ENCODE data around the gene COX4I2. TPM values are rescaled to one million over a fixed set of nuclear protein-coding genes. Genes with fewer than 3 reads are reported as not detected.
A peak's percentile ranks its signal among the peaks of the same experiment; 100 is the strongest.
"Not testable (repeated sequence)": the region's sequence is repeated elsewhere in the genome, so short reads cannot be mapped to it uniquely, and the experiment has no call there.

The COX4I2 gene
- total and polyA plus RNA-seq, 2 donors (not counting 3 experiments of a cell fraction or from before 2014, with no cell fraction given) = not detected

DNA sequence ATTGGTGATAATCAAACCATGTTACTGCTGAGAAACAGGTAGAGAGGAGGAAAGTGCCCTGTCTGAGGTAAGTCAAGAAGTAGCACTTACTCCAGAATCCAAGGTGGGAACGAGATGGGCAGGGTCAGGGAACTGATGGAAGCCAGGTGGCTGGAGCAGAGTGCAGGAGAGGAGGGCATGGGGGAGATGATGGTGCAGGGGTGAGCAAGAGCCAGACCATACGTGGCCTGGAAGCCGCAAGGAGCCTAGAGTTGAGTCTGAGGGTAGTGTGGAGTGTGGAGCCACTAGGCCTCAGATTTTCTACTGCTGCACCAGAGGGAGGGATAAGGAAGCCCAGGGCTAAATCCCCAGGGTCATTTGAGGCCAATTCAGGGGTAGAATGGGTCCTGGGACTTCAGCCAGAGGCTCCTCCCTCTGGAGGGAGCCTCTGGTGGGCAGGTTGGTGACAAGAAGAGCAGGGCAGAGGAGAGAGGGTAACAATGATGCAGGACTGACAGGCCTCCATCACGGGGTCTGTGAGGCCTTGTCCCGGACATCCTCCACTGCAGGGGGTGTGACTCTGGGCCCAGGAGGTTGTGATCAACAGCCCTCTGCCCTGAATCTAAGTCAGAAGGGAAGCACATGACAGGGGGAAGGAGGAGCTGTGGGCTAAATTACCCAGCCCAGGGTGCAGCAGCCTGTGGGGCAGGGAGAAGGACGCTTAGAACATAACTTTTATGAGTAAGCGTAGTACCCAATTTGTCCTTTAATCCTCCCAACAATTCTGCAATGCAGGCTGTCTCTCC is 28.7 kb downstream of the COX4I2 start:
- no peak overlapping the region for H3K27ac ChIP-seq (ENCODE audit: insufficient read depth, low read depth, low read length)
- no peaks in the 10 kb centered on the region for H3K9me1 ChIP-seq (replicated peaks; ENCODE audit: control insufficient read depth, extremely low read depth, insufficient read depth, low read length)
- H2AFZ ChIP-seq (ENCODE audit: low read depth, low read length) = no peak overlapping the region
- H3K79me2 ChIP-seq (ENCODE audit: control insufficient read depth, insufficient read depth, low read length) = peaks cover 37% of the 10 kb centered on the region
- BruUV-seq (replicated peaks) = no TSS peak
- dilution Hi-C loops (cut with MboI; ENCODE audit: extremely low pct_ligation_motif_present, low sequenced_read_pairs) = no loop called here
- peak; percentile 31 for TF ChIP-seq POLR2AphosphoS5 (IDR thresholded peaks at IDR 0.05; ENCODE audit: insufficient read depth, low read depth, low read length)
- TF ChIP-seq, protein P1, sequence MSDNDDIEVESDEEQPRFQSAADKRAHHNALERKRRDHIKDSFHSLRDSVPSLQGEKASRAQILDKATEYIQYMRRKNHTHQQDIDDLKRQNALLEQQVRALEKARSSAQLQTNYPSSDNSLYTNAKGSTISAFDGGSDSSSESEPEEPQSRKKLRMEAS (IDR thresholded peaks at IDR 0.05; ENCODE audit: insufficient read depth, insufficient read length) = no peak
- intact Hi-C loops (cut with micrococcal nuclease) = loop anchor here (1.0 kb wide), 1 partner anchor 9 kb away; no protein-coding TSS in a partner anchor
- no peaks in the 10 kb centered on the region for H4K20me1 ChIP-seq (replicated peaks; ENCODE audit: control insufficient read depth, extremely low read depth, insufficient read depth, low read length)
- H3K4me3 ChIP-seq (replicated peaks in 1 of 3; ENCODE audit: insufficient read depth in 1 of 3, low read depth in 1 of 3, low read length in 3 of 3) = no peak overlapping the region
- H3K9me3 ChIP-seq (replicated peaks; ENCODE audit: control insufficient read depth, insufficient read depth, low read length) = no peaks in the 10 kb centered on the region
- no peak for DNase-seq (ENCODE audit: low read depth, low spot score)
- H3K4me2 ChIP-seq (ENCODE audit: insufficient read depth, low read length) = no peak overlapping the region
- FAIRE-seq = no peak
- ChIA-PET CTCF (interaction anchor here (0.8 to 10.4 kb wide), 2 partner anchors 54 to 57 kb away, joined by 4 to 658 read pairs; partner anchors contain the start of gene BCL2L1), POLR2A (no interaction called here)
- no peaks in the 10 kb centered on the region for H3K27me3 ChIP-seq (ENCODE audit: control insufficient read depth in 2 of 2, insufficient read depth in 2 of 2, low read length in 2 of 2)
- H3K4me1 ChIP-seq (ENCODE audit: control insufficient read depth, extremely low read depth, insufficient read depth, low read length) = peaks cover 8% of the 10 kb centered on the region
- H3K36me3 ChIP-seq (ENCODE audit: control insufficient read depth in 2 of 2, extremely low read depth in 1 of 2, insufficient read depth in 2 of 2, low read length in 2 of 2) = peaks cover 6 to 22% of the 10 kb centered on the region in 2 experiments
- no peak overlapping the region for H3K9ac ChIP-seq (replicated peaks; ENCODE audit: extremely low read depth, insufficient read depth, low read length)

GRCh38 chr20:31667315-31668285 is 29.9 kb downstream of the COX4I2 start:
- Histone ChIP-seq H3K4me3 (replicated peaks in 1 of 3; ENCODE audit: insufficient read depth in 1 of 3, low read depth in 1 of 3, low read length in 3 of 3) (no peak overlapping the region), H2AFZ (ENCODE audit: low read depth, low read length) (no peak overlapping the region), H3K9ac (replicated peaks; ENCODE audit: extremely low read depth, insufficient read depth, low read length) (no peak overlapping the region), H3K27me3 (ENCODE audit: control insufficient read depth in 2 of 2, insufficient read depth in 2 of 2, low read length in 2 of 2) (no peaks in the 10 kb centered on the region), H3K9me1 (replicated peaks; ENCODE audit: control insufficient read depth, extremely low read depth, insufficient read depth, low read length) (no peaks in the 10 kb centered on the region), H3K4me1 (ENCODE audit: control insufficient read depth, extremely low read depth, insufficient read depth, low read length) (no peaks in the 10 kb centered on the region), H3K27ac (ENCODE audit: insufficient read depth, low read depth, low read length) (no peak overlapping the region), H4K20me1 (replicated peaks; ENCODE audit: control insufficient read depth, extremely low read depth, insufficient read depth, low read length) (no peaks in the 10 kb centered on the region), H3K9me3 (replicated peaks; ENCODE audit: control insufficient read depth, insufficient read depth, low read length) (no peaks in the 10 kb centered on the region), H3K36me3 (ENCODE audit: control insufficient read depth in 2 of 2, extremely low read depth in 1 of 2, insufficient read depth in 2 of 2, low read length in 2 of 2) (peaks cover 6 to 24% of the 10 kb centered on the region in 2 experiments), H3K4me2 (ENCODE audit: insufficient read depth, low read length) (no peak overlapping the region), H3K79me2 (ENCODE audit: control insufficient read depth, insufficient read depth, low read length) (peaks cover 42% of the 10 kb centered on the region)
- DNase-seq (ENCODE audit: low read depth, low spot score) = no peak
- intact Hi-C loops (cut with micrococcal nuclease) = loop anchor here (1.0 kb wide), 1 partner anchor 8 kb away; no protein-coding TSS in a partner anchor
- TF ChIP-seq POLR2A (IDR thresholded peaks at IDR 0.05; ENCODE audit: low read depth, low read length) (peak; percentile 23), MYC (IDR thresholded peaks at IDR 0.05; ENCODE audit: low read depth, low read length) (no peak)
- ChIA-PET POLR2A (interaction anchor here (0.7 kb wide), 1 partner anchor 56 kb away, joined by 4 read pairs; no protein-coding TSS in a partner anchor), CTCF (interaction anchor here (0.7 to 1.4 kb wide), 4 partner anchors 10 to 56 kb away, joined by 3 to 5 read pairs (median 4); no protein-coding TSS in a partner anchor)
- dilution Hi-C loops (cut with MboI; ENCODE audit: extremely low pct_ligation_motif_present, low sequenced_read_pairs) = no loop called here
- no peak for FAIRE-seq
- no TSS peak for BruUV-seq (replicated peaks)

GRCh38 chr20:31668944-31669343 is 31.2 kb downstream of the COX4I2 start:
- Histone ChIP-seq H3K79me2 (ENCODE audit: control insufficient read depth, insufficient read depth, low read length) (peaks cover 54% of the 10 kb centered on the region), H3K36me3 (ENCODE audit: control insufficient read depth in 2 of 2, extremely low read depth in 1 of 2, insufficient read depth in 2 of 2, low read length in 2 of 2) (peaks cover 6 to 24% of the 10 kb centered on the region in 2 experiments)
- POLR2A ChIA-PET = interaction anchor here (0.7 kb wide), 1 partner anchor 15 kb away, joined by 3 read pairs; no protein-coding TSS in a partner anchor
- H3K4me1 ChIP-seq (ENCODE audit: control insufficient read depth, extremely low read depth, insufficient read depth, low read length); H3K9me1 ChIP-seq (replicated peaks; ENCODE audit: control insufficient read depth, extremely low read depth, insufficient read depth, low read length); H3K27ac ChIP-seq (ENCODE audit: insufficient read depth, low read depth, low read length); H3K9ac ChIP-seq (replicated peaks; ENCODE audit: extremely low read depth, insufficient read depth, low read length); intact Hi-C loops (cut with micrococcal nuclease); BruUV-seq (replicated peaks); DNase-seq (ENCODE audit: low read depth, low spot score); H3K9me3 ChIP-seq (replicated peaks; ENCODE audit: control insufficient read depth, insufficient read depth, low read length); H3K4me2 ChIP-seq (ENCODE audit: insufficient read depth, low read length); H3K27me3 ChIP-seq (ENCODE audit: control insufficient read depth in 2 of 2, insufficient read depth in 2 of 2, low read length in 2 of 2); dilution Hi-C loops (cut with MboI; ENCODE audit: extremely low pct_ligation_motif_present, low sequenced_read_pairs); H3K4me3 ChIP-seq (replicated peaks in 1 of 3; ENCODE audit: insufficient read depth in 1 of 3, low read depth in 1 of 3, low read length in 3 of 3); FAIRE-seq; H2AFZ ChIP-seq (ENCODE audit: low read depth, low read length); H4K20me1 ChIP-seq (replicated peaks; ENCODE audit: control insufficient read depth, extremely low read depth, insufficient read depth, low read length): not testable (repeated sequence)
- CTCF ChIA-PET = interaction anchor here (0.6 to 1.5 kb wide), 4 partner anchors 16 to 55 kb away, joined by 3 to 7 read pairs (median 4); no protein-coding TSS in a partner anchor
